GM12878 (cell line): ENCODE data around the gene REV3L. TPM values are rescaled to one million over a fixed set of nuclear protein-coding genes. Genes with fewer than 3 reads are reported as not detected.

ENCODE experiments used
- ATAC-seq: fragments of 200-7000 bp; cut with Tn5 transposase; 3 replicates; pipeline ENCODE4 v1.9.1; 2020; ENCODE audit warnings: mild to moderate bottlenecking, moderate library complexity
- BruUV-seq: library from RNA; stranded (reverse); fragments of 400-500 nt; replicated peaks from 2 replicates; lab custom pipeline; 2021; lab: Mats Ljungman, UMichigan
- CTCF ChIA-PET: fragments of 300-600 bp; sonication (Branson Sonifier 250); formaldehyde crosslinking; extraction: SDS; loops from one replicate; lab custom pipeline; 2021; ENCODE audit warnings: inconsistent platforms; lab: Yijun Ruan, JAX
- POLR2A ChIA-PET: fragments of 350-600 bp; formaldehyde crosslinking; extraction: SDS; loops from one replicate; lab custom pipeline; 2021; ENCODE audit warnings: inconsistent platforms; lab: Charles Lee
- RAD21 ChIA-PET: fragments of 300-600 bp; sonication (Branson Sonifier 250); formaldehyde crosslinking; loops from one replicate; lab custom pipeline; 2023; ENCODE audit warnings: antibody characterized with exemption; ENCODE audit not compliant: unreplicated experiment; lab: Charles Lee
- SMC1A ChIA-PET: fragments of 300-600 bp; sonication (Branson Sonifier 250); formaldehyde crosslinking; loops from one replicate; lab custom pipeline; 2023; ENCODE audit not compliant: unreplicated experiment, uncharacterized antibody; lab: Charles Lee
- DNase-seq: peaks from one replicate; pipeline ENCODE4 v3.0.0-alpha.2; 2011; ENCODE audit warnings: low read depth, low spot score
- FAIRE-seq: peaks from 3 replicates; lab custom pipeline; 2011; peaks lifted over from hg19 to GRCh38; lab: Jason Lieb, UNC
- H2AFZ ChIP-seq: 2 replicates; pipeline ENCODE4 v1.6.0; 2011; ENCODE audit warnings: low read depth, low read length, control low read depth; ENCODE audit not compliant: control insufficient read depth
- H3K27ac ChIP-seq: 2 replicates; pipeline ENCODE4 v1.5.1; 2011; ENCODE audit warnings: control low read depth; ENCODE audit not compliant: control insufficient read depth, insufficient read depth
- H3K27me3 ChIP-seq, 2 experiments: replicated peaks in 1 of 2; 2 replicates each; pipeline versions ENCODE4 v1.6.0 to v1.6.1; 2011; ENCODE audit warnings: low read length in 1 of 2; ENCODE audit not compliant: control insufficient read depth in 2 of 2, insufficient read depth in 2 of 2
- H3K36me3 ChIP-seq, 2 experiments: 2 replicates each; pipeline ENCODE4 v1.5.1; 2011; ENCODE audit warnings: low read length in 1 of 2; ENCODE audit not compliant: control insufficient read depth in 2 of 2, insufficient read depth in 2 of 2
- H3K4me1 ChIP-seq: 2 replicates; pipeline ENCODE4 v1.6.1; 2011; ENCODE audit warnings: mild to moderate bottlenecking, low read length, moderate library complexity, mixed read lengths; ENCODE audit not compliant: control insufficient read depth, insufficient read depth
- H3K4me2 ChIP-seq: 2 replicates; pipeline ENCODE4 v1.6.0; 2011; ENCODE audit warnings: control low read depth; ENCODE audit not compliant: control insufficient read depth, insufficient read depth
- H3K4me3 ChIP-seq: fragments of 200-600 bp; sonication (generic); 2 replicates; pipeline ENCODE4 v1.5.1; 2016
- H3K79me2 ChIP-seq: 2 replicates; pipeline ENCODE4 v1.6.0; 2011; ENCODE audit warnings: low read length; ENCODE audit not compliant: control insufficient read depth, insufficient read depth
- H3K9ac ChIP-seq: 2 replicates; pipeline ENCODE4 v1.8.0; 2011; ENCODE audit warnings: low read length, control low read depth, mixed read lengths; ENCODE audit not compliant: control insufficient read depth, insufficient read depth
- H3K9me3 ChIP-seq: replicated peaks from 3 replicates; pipeline ENCODE4 v1.5.1; 2011; ENCODE audit warnings: mild to moderate bottlenecking, low read length; ENCODE audit not compliant: control insufficient read depth, insufficient read depth
- H4K20me1 ChIP-seq: 2 replicates; pipeline ENCODE4 v1.6.0; 2011; ENCODE audit not compliant: control insufficient read depth, insufficient read depth
- CREM ChIP-seq: IDR thresholded peaks from 2 replicates; pipeline ENCODE4 v1.6.1; 2014; ENCODE audit warnings: antibody characterized with exemption, low read depth
- EP300 ChIP-seq, 2 experiments: fragments of 150-350 bp in 1 of 2; IDR thresholded peaks; 2 replicates each; pipeline ENCODE4 v1.6.1; 2011 to 2012; ENCODE audit warnings: low read depth in 2 of 2, low read length in 2 of 2, borderline replicate concordance in 1 of 2, improper control_type of control experiment in 1 of 2, inconsistent platforms in 1 of 2; ENCODE audit not compliant: control insufficient read depth in 1 of 2
- ETV6 ChIP-seq, 2 experiments: fragments of 450-650 bp in 1 of 2; IDR thresholded peaks in 1 of 2; conservative IDR thresholded peaks in 1 of 2; 2 replicates each; pipeline ENCODE4 v1.6.1; 2014; ENCODE audit warnings: antibody characterized with exemption in 1 of 2, borderline replicate concordance in 1 of 2, low read depth in 1 of 2, mild to moderate bottlenecking in 1 of 2, moderate library complexity in 1 of 2
- HCFC1 ChIP-seq: fragments of 150-350 bp; IDR thresholded peaks from 2 replicates; pipeline ENCODE4 v1.6.1; 2014; ENCODE audit warnings: low read length
- LARP7 ChIP-seq: fragments of 450-650 bp; IDR thresholded peaks from 2 replicates; pipeline ENCODE4 v1.6.1; 2017; ENCODE audit warnings: mild to moderate bottlenecking
- MEF2A ChIP-seq: IDR thresholded peaks from 2 replicates; pipeline ENCODE4 v1.6.1; 2011; ENCODE audit warnings: low read depth, mild to moderate bottlenecking, low read length, moderate library complexity; ENCODE audit not compliant: insufficient read depth
- MEF2B ChIP-seq: fragments of 450-650 bp; IDR thresholded peaks from 2 replicates; pipeline ENCODE4 v1.6.1; 2018; ENCODE audit warnings: mild to moderate bottlenecking, moderate library complexity; ENCODE audit not compliant: partially characterized antibody, poor library complexity, severe bottlenecking
- NRF1 ChIP-seq: conservative IDR thresholded peaks from 2 replicates; pipeline ENCODE4 v1.6.1; 2011; ENCODE audit warnings: mild to moderate bottlenecking, low read depth, low read length, improper control_type of control experiment
- POLR2A ChIP-seq: IDR thresholded peaks from 2 replicates; pipeline ENCODE4 v1.6.1; 2011; ENCODE audit warnings: low read depth, mild to moderate bottlenecking, low read length
- RFX5 ChIP-seq: IDR thresholded peaks from 2 replicates; pipeline ENCODE4 v1.6.1; 2011; ENCODE audit warnings: low read depth, low read length, improper control_type of control experiment
- TARDBP ChIP-seq: IDR thresholded peaks from 2 replicates; pipeline ENCODE4 v1.6.1; 2016; ENCODE audit warnings: borderline replicate concordance
- TCF3 ChIP-seq: IDR thresholded peaks from 2 replicates; pipeline ENCODE4 v1.6.1; 2012; ENCODE audit warnings: low read depth, mild to moderate bottlenecking, low read length, borderline replicate concordance; ENCODE audit not compliant: insufficient read depth
- ZNF217 ChIP-seq: fragments of 450-650 bp; IDR thresholded peaks from 2 replicates; pipeline ENCODE4 v1.6.1; 2017; ENCODE audit warnings: antibody characterized with exemption, mild to moderate bottlenecking
- ZNF274 ChIP-seq: IDR thresholded peaks from one replicate; pipeline ENCODE4 v1.8.0; 2011; ENCODE audit not compliant: insufficient read length, insufficient read depth
- ZNF622 ChIP-seq: fragments of 450-650 bp; IDR thresholded peaks from 2 replicates; pipeline ENCODE4 v1.6.1; 2017; ENCODE audit warnings: mild to moderate bottlenecking, inconsistent platforms
- WGBS: methylation state at CpG from one replicate; pipeline ENCODE4 v1.1.6; 2016; ENCODE audit warnings: low lambda C conversion rate; ENCODE audit not compliant: insufficient replicate concordance, insufficient coverage; ENCODE audit errors: missing lambda C conversion rate; 5-methylcytosine and 5-hydroxymethylcytosine counted together
- in situ Hi-C: fragments of 300-500 bp; cut with MboI; formaldehyde crosslinking; loops from 9 replicates; pipeline ENCODE4 v1.14.3; 2018; ENCODE audit warnings: mixed read lengths
- intact Hi-C: fragments of 100-400 bp; cut with micrococcal nuclease; formaldehyde crosslinking; loops from one replicate; pipeline ENCODE4 v1.14.2; 2022; ENCODE audit not compliant: unreplicated experiment
- polyA plus RNA-seq, 11 experiments: library from polyadenylated mRNA; depleted of rRNA in 4 of 11; unstranded in 6 of 11; stranded (reverse) in 5 of 11; fragments of >200 nt; fragmentation: Nextera tagmentation in 4 of 11; fragmentation: Illumina TruSeq in 1 of 11; extraction: Ambion mirVana in 4 of 11; extraction: Trizol in 1 of 11; gene quantifications; 1 replicate in 1 of 11; 2 replicates in 10 of 11; pipeline versions ENCODE4 v1.2.1 to v1.2.3, GENCODE V29; 2011 to 2016; ENCODE audit warnings: inconsistent platforms in 2 of 11, missing spikeins in 2 of 11, low read depth in 1 of 11
- total RNA-seq, 4 experiments: library from RNA; depleted of rRNA in 3 of 4; stranded (reverse); fragments of >200 nt in 3 of 4; fragmentation: Illumina TruSeq in 1 of 4; extraction: Trizol in 1 of 4; gene quantifications; 2 replicates each; pipeline versions ENCODE4 v1.2.1 to v1.2.3, GENCODE V29; 2013 to 2021
- TF ChIP-seq, protein P1 (sequence below): fragments of 450-650 bp; IDR thresholded peaks from 2 replicates; pipeline ENCODE4 v1.6.1; 2018; ENCODE audit warnings: borderline replicate concordance, mild to moderate bottlenecking; ENCODE audit not compliant: partially characterized antibody
- TF ChIP-seq, protein P2 (sequence below): fragments of 450-650 bp; IDR thresholded peaks from 2 replicates; pipeline ENCODE4 v1.6.1; 2018; ENCODE audit warnings: mild to moderate bottlenecking, low read depth, moderate library complexity; ENCODE audit not compliant: partially characterized antibody

The REV3L gene
- total and polyA plus RNA-seq, 10 of the 15 experiments (the other 5 are each of a cell fraction or from before 2014, with no cell fraction given) = 7.6 to 33.6 (median 21.5) TPM

DNA sequence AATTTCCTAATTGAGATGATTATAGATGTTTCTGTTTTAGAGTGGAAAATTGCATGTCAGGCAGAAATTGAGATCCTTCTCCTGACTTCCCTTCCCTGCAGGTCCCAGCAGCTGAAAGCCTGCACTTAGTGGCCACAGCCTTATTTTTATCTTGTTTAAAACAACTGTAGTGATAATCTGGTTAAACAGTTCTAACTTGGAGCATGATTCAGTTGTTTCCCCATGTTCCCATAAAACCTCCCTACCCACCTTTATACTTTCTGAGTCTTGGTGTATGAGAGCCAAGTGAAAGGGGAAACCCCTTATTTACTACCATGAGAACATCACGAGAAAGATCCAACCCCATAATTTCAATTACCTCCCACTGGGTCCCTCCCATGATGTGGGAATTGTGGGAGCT, 200.5 kb downstream of the REV3L start:
- ChIA-PET CTCF (no interaction called here), SMC1A (interaction anchor here (1.3 to 2.2 kb wide), 3 partner anchors 8 to 196 kb away, joined by 3 to 6 read pairs (median 3); no protein-coding TSS in a partner anchor), POLR2A (interaction anchor here (0.6 to 1.3 kb wide), 2 partner anchors 166 to 196 kb away, joined by 4 to 8 read pairs; no protein-coding TSS in a partner anchor), RAD21 (interaction anchor here (1.3 kb wide), 1 partner anchor 24 kb away, joined by 3 read pairs; no protein-coding TSS in a partner anchor)
- no peak for DNase-seq
- no peak for FAIRE-seq
- in situ Hi-C loops (no loop called here), intact Hi-C loops (no loop called here)
- peaks cover 0 to 23% of the 10 kb centered on the region in 2 experiments; a peak in 2 of 4 replicates for H3K36me3 ChIP-seq
- no peaks in the 10 kb centered on the region for H3K4me1 ChIP-seq
- H3K27ac ChIP-seq = no peak overlapping the region
- H3K4me2 ChIP-seq = no peak overlapping the region
- H3K27me3 ChIP-seq = no peaks in the 10 kb centered on the region
- no TSS peak for BruUV-seq
- H2AFZ ChIP-seq = no peak overlapping the region
- H3K9me3 ChIP-seq = peaks cover 4% of the 10 kb centered on the region; the same call in 2 of the 3 replicates
- no peak overlapping the region for H3K4me3 ChIP-seq
- ATAC-seq = no peak
- no peaks in the 10 kb centered on the region for H3K79me2 ChIP-seq
- WGBS = 0% methylated on average over 1 of the region's 1 CpG
- H3K9ac ChIP-seq = no peak overlapping the region
- TF ChIP-seq ETV6 (conservative IDR thresholded peaks at IDR 0.05 in 1 of 2, IDR thresholded peaks at IDR 0.05 in 1 of 2; ENCODE audit: borderline replicate concordance in 1 of 2, low read depth in 1 of 2) = no peak
- TF ChIP-seq, protein P1, sequence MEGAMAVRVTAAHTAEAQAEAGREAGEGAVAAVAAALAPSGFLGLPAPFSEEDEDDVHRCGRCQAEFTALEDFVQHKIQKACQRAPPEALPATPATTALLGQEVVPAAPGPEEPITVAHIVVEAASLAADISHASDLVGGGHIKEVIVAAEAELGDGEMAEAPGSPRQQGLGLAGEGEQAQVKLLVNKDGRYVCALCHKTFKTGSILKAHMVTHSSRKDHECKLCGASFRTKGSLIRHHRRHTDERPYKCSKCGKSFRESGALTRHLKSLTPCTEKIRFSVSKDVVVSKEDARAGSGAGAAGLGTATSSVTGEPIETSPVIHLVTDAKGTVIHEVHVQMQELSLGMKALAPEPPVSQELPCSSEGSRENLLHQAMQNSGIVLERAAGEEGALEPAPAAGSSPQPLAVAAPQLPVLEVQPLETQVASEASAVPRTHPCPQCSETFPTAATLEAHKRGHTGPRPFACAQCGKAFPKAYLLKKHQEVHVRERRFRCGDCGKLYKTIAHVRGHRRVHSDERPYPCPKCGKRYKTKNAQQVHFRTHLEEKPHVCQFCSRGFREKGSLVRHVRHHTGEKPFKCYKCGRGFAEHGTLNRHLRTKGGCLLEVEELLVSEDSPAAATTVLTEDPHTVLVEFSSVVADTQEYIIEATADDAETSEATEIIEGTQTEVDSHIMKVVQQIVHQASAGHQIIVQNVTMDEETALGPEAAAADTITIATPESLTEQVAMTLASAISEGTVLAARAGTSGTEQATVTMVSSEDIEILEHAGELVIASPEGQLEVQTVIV = no peak
- TF ChIP-seq RFX5 = no peak
- TF ChIP-seq LARP7 = no peak
- no peak for TF ChIP-seq MEF2A
- no peak for TF ChIP-seq EP300 (IDR thresholded peaks at IDR 0.05; ENCODE audit: borderline replicate concordance in 1 of 2, control insufficient read depth in 1 of 2, low read depth in 2 of 2, low read length in 2 of 2)
- no peak for TF ChIP-seq TCF3
- no peak for TF ChIP-seq HCFC1
- TF ChIP-seq POLR2A = no peak
- no peak for TF ChIP-seq NRF1
- TF ChIP-seq CREM = no peak
- TF ChIP-seq TARDBP = no peak
- TF ChIP-seq, protein P2, sequence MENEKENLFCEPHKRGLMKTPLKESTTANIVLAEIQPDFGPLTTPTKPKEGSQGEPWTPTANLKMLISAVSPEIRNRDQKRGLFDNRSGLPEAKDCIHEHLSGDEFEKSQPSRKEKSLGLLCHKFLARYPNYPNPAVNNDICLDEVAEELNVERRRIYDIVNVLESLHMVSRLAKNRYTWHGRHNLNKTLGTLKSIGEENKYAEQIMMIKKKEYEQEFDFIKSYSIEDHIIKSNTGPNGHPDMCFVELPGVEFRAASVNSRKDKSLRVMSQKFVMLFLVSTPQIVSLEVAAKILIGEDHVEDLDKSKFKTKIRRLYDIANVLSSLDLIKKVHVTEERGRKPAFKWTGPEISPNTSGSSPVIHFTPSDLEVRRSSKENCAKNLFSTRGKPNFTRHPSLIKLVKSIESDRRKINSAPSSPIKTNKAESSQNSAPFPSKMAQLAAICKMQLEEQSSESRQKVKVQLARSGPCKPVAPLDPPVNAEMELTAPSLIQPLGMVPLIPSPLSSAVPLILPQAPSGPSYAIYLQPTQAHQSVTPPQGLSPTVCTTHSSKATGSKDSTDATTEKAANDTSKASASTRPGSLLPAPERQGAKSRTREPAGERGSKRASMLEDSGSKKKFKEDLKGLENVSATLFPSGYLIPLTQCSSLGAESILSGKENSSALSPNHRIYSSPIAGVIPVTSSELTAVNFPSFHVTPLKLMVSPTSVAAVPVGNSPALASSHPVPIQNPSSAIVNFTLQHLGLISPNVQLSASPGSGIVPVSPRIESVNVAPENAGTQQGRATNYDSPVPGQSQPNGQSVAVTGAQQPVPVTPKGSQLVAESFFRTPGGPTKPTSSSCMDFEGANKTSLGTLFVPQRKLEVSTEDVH = no peak
- no peak for TF ChIP-seq MEF2B
- no peak for TF ChIP-seq ZNF217
- TF ChIP-seq ZNF274 = no peak
- no peak for TF ChIP-seq ZNF622
- H4K20me1 ChIP-seq = no peaks in the 10 kb centered on the region
